Right lobe of liver (tissue), 6 donors: ENCODE measurements around the gene IGF2BP3. TPM values are rescaled to one million over a fixed set of nuclear protein-coding genes. Genes with fewer than 3 reads are reported as not detected.
"Not testable (repeated sequence)": the region's sequence is repeated elsewhere in the genome, so short reads cannot be mapped to it uniquely, and the experiment has no call there.

Experiments used
- ATAC-seq, 4 donors: fragments of 200-7000 bp; cut with Tn5 transposase; one replicate each; pipeline ENCODE4 v1.9.1; 2020; ENCODE audit warnings: mild to moderate bottlenecking in 4 of 4, moderate library complexity in 4 of 4
- DNase-seq, 3 donors: peaks; one replicate each; pipeline ENCODE4 v3.0.0-alpha.2; 2020
- H3K27ac ChIP-seq, 3 donors: fragments of 200-600 bp; one replicate each; pipeline ENCODE4 v1.8.0; 2022
- H3K27me3 ChIP-seq, 2 donors: fragments of 200-600 bp; one replicate each; pipeline ENCODE4 v1.8.0; 2022
- H3K36me3 ChIP-seq, 4 donors: fragments of 200-600 bp; sonication (generic) in 1 of 4; one replicate each; pipeline versions ENCODE4 v1.5.1 to v1.8.0; 2017 to 2022; ENCODE audit warnings: control low read depth in 1 of 4
- H3K4me1 ChIP-seq, 4 donors: fragments of 200-600 bp; sonication (generic) in 1 of 4; one replicate each; pipeline versions ENCODE4 v1.5.1 to v1.8.0; 2017 to 2022; ENCODE audit warnings: control low read depth in 1 of 4
- H3K4me3 ChIP-seq, 3 donors: fragments of 200-600 bp; one replicate each; pipeline ENCODE4 v1.8.0; 2022
- H3K9me3 ChIP-seq, 4 donors: fragments of 200-600 bp; sonication (generic) in 1 of 4; one replicate each; pipeline versions ENCODE4 v1.5.1 to v1.8.0; 2017 to 2022; ENCODE audit warnings: control low read depth in 1 of 4
- POLR2A ChIP-seq: fragments of 450-650 bp; IDR thresholded peaks from one replicate; pipeline ENCODE4 v1.6.1; 2017; ENCODE audit warnings: antibody characterized with exemption, mild to moderate bottlenecking
- WGBS: methylation state at CpG from one replicate; pipeline ENCODE4 v1.1.6; 2018; ENCODE audit warnings: low coverage, low lambda C conversion rate; ENCODE audit not compliant: insufficient coverage; ENCODE audit errors: missing lambda C conversion rate; 5-methylcytosine and 5-hydroxymethylcytosine counted together
- intact Hi-C, 2 donors: fragments of 100-400 bp; cut with DNase I; formaldehyde crosslinking; loops; one replicate each; pipeline versions ENCODE4 v1.11.2 to v1.14.1; 2022
- total RNA-seq, 6 experiments: library from RNA; depleted of rRNA in 2 of 6; stranded (reverse); fragments of >200 nt in 2 of 6; fragmentation: NEBNext Ultra II Directional in 3 of 6; extraction: Animal tissue kit (Norgen Biotek cat#: 25700) in 3 of 6; gene quantifications; one replicate each; pipeline versions ENCODE4 v1.1.0 to v1.2.4, GENCODE V29; 2016 to 2023
- TF ChIP-seq, protein P1 (sequence below), 4 donors: fragments of 200-600 bp in 3 of 4; fragments of 450-650 bp in 1 of 4; IDR thresholded peaks; one replicate each; pipeline versions ENCODE4 v1.5.1 to v1.8.0; 2016 to 2022; ENCODE audit warnings: antibody characterized with exemption in 4 of 4, mild to moderate bottlenecking in 2 of 4
- donor health status: DM: no; HTN: yes; CAD: no.
- donor health status: DM: no; HTN: no; CAD: no.
- donor health status: DM: no; HTN: no; CAD: no.
- donor health status: DM: no; HTN: yes; CAD: no.
- donor health status: DM: no; HTN: yes; CAD: no.

IGF2BP3 gene
- total RNA-seq, 6 experiments from 2014 or later = 0.12 to 0.64 (median 0.19) TPM; not detected in 1

GRCh38 chr7:23415198-23415597, 55.1 kb downstream of the IGF2BP3 start:
- no peak overlapping the region for H3K27ac ChIP-seq
- intact Hi-C loops = no loop called here
- TF ChIP-seq, protein P1, sequence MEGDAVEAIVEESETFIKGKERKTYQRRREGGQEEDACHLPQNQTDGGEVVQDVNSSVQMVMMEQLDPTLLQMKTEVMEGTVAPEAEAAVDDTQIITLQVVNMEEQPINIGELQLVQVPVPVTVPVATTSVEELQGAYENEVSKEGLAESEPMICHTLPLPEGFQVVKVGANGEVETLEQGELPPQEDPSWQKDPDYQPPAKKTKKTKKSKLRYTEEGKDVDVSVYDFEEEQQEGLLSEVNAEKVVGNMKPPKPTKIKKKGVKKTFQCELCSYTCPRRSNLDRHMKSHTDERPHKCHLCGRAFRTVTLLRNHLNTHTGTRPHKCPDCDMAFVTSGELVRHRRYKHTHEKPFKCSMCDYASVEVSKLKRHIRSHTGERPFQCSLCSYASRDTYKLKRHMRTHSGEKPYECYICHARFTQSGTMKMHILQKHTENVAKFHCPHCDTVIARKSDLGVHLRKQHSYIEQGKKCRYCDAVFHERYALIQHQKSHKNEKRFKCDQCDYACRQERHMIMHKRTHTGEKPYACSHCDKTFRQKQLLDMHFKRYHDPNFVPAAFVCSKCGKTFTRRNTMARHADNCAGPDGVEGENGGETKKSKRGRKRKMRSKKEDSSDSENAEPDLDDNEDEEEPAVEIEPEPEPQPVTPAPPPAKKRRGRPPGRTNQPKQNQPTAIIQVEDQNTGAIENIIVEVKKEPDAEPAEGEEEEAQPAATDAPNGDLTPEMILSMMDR (IDR thresholded peaks at IDR 0.05) = no peak
- no peak for TF ChIP-seq POLR2A
- H3K27me3 ChIP-seq = no peaks in the 10 kb centered on the region
- no peaks in the 10 kb centered on the region for H3K4me1 ChIP-seq
- H3K36me3 ChIP-seq = no peaks in the 10 kb centered on the region
- no peak for ATAC-seq
- 95% methylated on average over 37 of the region's 37 CpGs for WGBS
- H3K9me3 ChIP-seq = no peaks in the 10 kb centered on the region
- H3K4me3 ChIP-seq = no peak overlapping the region
- DNase-seq = no peak

DNA sequence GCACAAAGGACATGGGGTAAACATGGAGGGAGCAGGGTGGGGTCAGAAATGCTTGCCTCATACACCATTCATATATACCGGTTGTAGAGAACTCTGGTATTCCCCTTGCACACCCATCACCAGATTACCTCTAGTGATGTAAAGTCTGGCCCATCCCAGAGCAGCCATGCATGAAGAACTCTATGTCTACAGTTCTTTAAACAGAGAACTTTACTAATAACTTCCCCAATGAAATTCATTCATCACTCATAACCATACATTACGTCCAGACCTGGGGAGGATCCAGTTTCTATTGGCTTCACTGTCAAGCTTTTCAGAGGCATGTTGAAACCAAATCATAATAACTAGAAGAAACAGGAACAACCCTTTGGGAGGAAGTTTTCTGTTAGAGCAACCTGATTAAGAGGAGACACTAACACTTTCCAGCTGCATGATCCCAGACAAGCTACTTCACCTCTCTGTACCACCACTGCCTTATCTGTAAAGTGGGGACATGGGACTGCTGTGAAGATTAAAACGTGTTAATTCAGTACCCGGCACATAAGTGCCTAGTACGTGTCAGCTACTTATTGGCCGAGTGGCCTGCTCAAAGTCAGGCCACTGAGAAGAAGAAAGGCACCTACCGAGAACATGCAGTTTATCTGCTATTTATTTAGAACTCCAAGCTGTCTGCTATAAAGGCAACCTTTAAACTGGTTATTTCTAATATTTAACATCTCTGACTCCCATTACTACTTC, 59.7 kb downstream of the IGF2BP3 start:
- intact Hi-C loops = no loop called here
- no peak overlapping the region for H3K27ac ChIP-seq
- WGBS = 87% methylated on average over 5 of the region's 7 CpGs
- DNase-seq (no peak), ATAC-seq (no peak)
- H3K4me3 ChIP-seq = no peak overlapping the region
- TF ChIP-seq, protein P1 (IDR thresholded peaks at IDR 0.05) = no peak
- no peak for TF ChIP-seq POLR2A
- H3K27me3 ChIP-seq = no peaks in the 10 kb centered on the region
- H3K4me1 ChIP-seq = no peaks in the 10 kb centered on the region
- H3K9me3 ChIP-seq = no peaks in the 10 kb centered on the region
- H3K36me3 ChIP-seq = no peaks in the 10 kb centered on the region

DNA sequence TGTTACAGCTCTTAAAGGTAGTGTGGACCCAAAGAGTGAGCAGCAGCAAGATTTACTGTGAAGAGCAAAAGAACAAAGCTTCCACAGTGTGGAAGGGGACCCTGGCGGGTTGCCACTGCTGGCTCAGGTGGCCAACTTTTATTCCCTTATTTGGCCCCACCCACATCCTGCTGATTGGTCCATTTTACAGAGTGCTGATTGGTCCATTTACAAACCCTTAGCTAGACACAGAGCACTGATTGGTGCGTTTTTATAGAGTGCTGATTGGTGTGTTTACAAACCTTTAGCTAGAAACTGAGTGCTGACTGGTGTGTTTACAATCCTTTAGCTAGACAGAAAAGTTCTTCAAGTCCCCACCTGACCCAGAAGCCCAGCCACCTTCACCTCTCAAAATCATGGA, 63.7 kb downstream of the IGF2BP3 start:
- H3K27ac ChIP-seq = not testable (repeated sequence)

DNA sequence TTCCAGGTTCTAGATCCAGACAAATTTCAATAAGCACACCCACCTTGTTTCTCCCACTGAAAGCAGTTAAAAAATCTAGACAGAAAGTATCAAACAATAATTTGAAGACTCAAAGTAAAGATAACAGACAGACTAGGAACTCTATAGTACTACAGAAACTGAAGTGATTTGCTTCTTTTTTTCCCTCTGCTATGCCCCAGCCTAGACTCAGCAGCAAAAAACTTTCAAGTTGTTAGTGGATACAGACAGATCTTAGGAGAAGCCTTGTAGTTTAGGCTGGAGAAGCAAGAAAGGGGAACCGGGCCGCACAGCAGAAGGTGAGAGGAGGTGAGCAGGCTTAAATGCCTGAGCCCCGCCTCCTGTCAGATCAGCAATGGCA, 65.1 kb downstream of the IGF2BP3 start:
- H3K4me1 ChIP-seq = no peaks in the 10 kb centered on the region
- no peak overlapping the region for H3K4me3 ChIP-seq
- ATAC-seq = no peak
- H3K27ac ChIP-seq = no peak overlapping the region
- DNase-seq = no peak
- no peak for TF ChIP-seq POLR2A
- TF ChIP-seq, protein P1 (IDR thresholded peaks at IDR 0.05) = no peak
- no peaks in the 10 kb centered on the region for H3K27me3 ChIP-seq
- no peaks in the 10 kb centered on the region for H3K36me3 ChIP-seq
- no CpG with 5 or more reads among the region's 3 CpGs for WGBS
- intact Hi-C loops = no loop called here
- H3K9me3 ChIP-seq = no peaks in the 10 kb centered on the region

More for the DNA sequence above, 63.7 kb downstream of the IGF2BP3 start:
- H3K9me3 ChIP-seq, intact Hi-C loops, H3K4me3 ChIP-seq, H3K4me1 ChIP-seq, DNase-seq, H3K27me3 ChIP-seq, ATAC-seq, H3K36me3 ChIP-seq: not testable (repeated sequence)
- WGBS = 80% methylated on average over 1 of the region's 2 CpGs

DNA sequence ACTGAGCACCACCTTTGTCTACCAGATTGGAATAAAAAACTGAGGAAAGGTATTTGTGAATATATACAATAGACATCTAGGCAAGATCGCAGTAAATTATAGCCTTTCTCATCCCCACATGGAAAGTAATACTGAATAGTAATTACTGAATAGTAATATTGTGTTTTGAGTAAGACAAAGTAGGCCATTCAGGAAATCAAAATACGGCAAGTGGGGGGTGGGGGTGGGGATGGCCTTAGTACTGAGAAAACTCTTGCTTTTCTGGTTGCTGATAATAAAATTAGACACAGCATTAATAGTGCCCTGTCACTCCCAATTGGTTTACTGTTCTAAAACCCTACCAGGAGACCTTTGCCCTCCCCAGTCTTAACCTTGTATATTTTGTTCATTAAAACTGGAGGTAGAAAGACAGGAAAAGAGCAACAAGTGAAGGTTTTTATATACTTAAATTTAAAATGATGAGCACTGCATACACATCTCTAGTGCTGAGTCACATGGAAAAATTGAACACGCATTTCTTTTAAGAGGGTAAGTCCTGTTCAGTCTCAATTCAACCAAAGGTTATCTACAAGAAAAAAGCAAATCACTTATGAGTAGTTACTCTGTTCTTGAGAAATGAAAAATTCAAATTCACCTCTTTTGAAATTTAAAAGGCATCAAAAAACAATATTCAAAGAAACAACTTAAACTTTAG, 65.6 kb downstream of the IGF2BP3 start:
- Histone ChIP-seq H3K4me3 (no peak overlapping the region), H3K27me3 (no peaks in the 10 kb centered on the region), H3K4me1 (no peaks in the 10 kb centered on the region), H3K36me3 (no peaks in the 10 kb centered on the region), H3K27ac (no peak overlapping the region), H3K9me3 (no peaks in the 10 kb centered on the region)
- 74% methylated on average over 3 of the region's 3 CpGs for WGBS
- ATAC-seq (no peak), DNase-seq (no peak)
- no peak for TF ChIP-seq POLR2A
- intact Hi-C loops = no loop called here
